ENCODE data around the gene NXPE3. TPM values are rescaled to one million over a fixed set of nuclear protein-coding genes. Genes with fewer than 3 reads are reported as not detected.
"Not testable (repeated sequence)": the region's sequence is repeated elsewhere in the genome, so short reads cannot be mapped to it uniquely, and the experiment has no call there.

The NXPE3 gene
- total RNA-seq, 1 donor from 2014 or later, result 9.4 TPM

- no peak overlapping the region for H3K27ac ChIP-seq
- DNase-seq (ENCODE audit: low spot score), result no peak
- H3K4me1 Mint-ChIP-seq, result no peaks in the 10 kb centered on the region
Measured at GRCh38 chr3:101732240-101732641, 46.8 kb upstream of the NXPE3 start.

GRCh38 chr3:101735833-101736232, 43.2 kb upstream of the NXPE3 start:
- no peak overlapping the region for H3K4me2 ChIP-seq
- H3K27ac Mint-ChIP-seq, result no peak overlapping the region
- no peak overlapping the region for H3K27ac ChIP-seq
- no peak overlapping the region for H3K9ac ChIP-seq
- peaks cover 80% of the 10 kb centered on the region for H3K36me3 Mint-ChIP-seq
- peaks cover 58% of the 10 kb centered on the region for H3K9me3 Mint-ChIP-seq
- no peaks in the 10 kb centered on the region for H3K27me3 ChIP-seq
- no peaks in the 10 kb centered on the region for H3K4me1 ChIP-seq
- H3F3A ChIP-seq (ENCODE audit: low read depth), result no peaks in the 10 kb centered on the region
- H3K4me3 Mint-ChIP-seq, result no peak overlapping the region
- no peaks in the 10 kb centered on the region for H3K4me1 Mint-ChIP-seq
- H3K9me3 ChIP-seq (ENCODE audit: low read depth), result peaks cover 13% of the 10 kb centered on the region
- no peaks in the 10 kb centered on the region for H3K27me3 Mint-ChIP-seq (ENCODE audit: insufficient read depth, low read depth)
- H2AFZ ChIP-seq (replicated peaks), result no peak overlapping the region
- DNase-seq (ENCODE audit: low spot score), result no peak
- H3K79me2 ChIP-seq (ENCODE audit: low read depth), result no peaks in the 10 kb centered on the region
- TF ChIP-seq CTCF (IDR thresholded peaks at IDR 0.05), result no peak
- TF ChIP-seq EZH2phosphoT487 (IDR thresholded peaks at IDR 0.05), result no peak
- no peak for TF ChIP-seq EZH2 (IDR thresholded peaks at IDR 0.05)
- no peak overlapping the region for H3K4me3 ChIP-seq
- H3K36me3 ChIP-seq, result peaks cover 37% of the 10 kb centered on the region
- H4K20me1 ChIP-seq (ENCODE audit: low read depth), result no peaks in the 10 kb centered on the region

More at GRCh38 chr3:101732240-101732641, 46.8 kb upstream of the NXPE3 start:
- H3K27me3 ChIP-seq, result no peaks in the 10 kb centered on the region
- H3K36me3 ChIP-seq, result peaks cover 25% of the 10 kb centered on the region
- no peaks in the 10 kb centered on the region for H3F3A ChIP-seq (ENCODE audit: low read depth)
- H3K4me3 ChIP-seq, result no peak overlapping the region
- no peaks in the 10 kb centered on the region for H4K20me1 ChIP-seq (ENCODE audit: low read depth)
- no peaks in the 10 kb centered on the region for H3K79me2 ChIP-seq (ENCODE audit: low read depth)
- no peak for TF ChIP-seq EZH2phosphoT487 (IDR thresholded peaks at IDR 0.05)
- no peak overlapping the region for H2AFZ ChIP-seq (replicated peaks)
- Mint-ChIP-seq H3K36me3 (peaks cover 70% of the 10 kb centered on the region), H3K27me3 (ENCODE audit: insufficient read depth, low read depth) (no peaks in the 10 kb centered on the region), H3K27ac (no peak overlapping the region), H3K4me3 (no peak overlapping the region), H3K9me3 (peaks cover 28% of the 10 kb centered on the region)
- H3K9ac ChIP-seq, result no peak overlapping the region
- no peaks in the 10 kb centered on the region for H3K9me3 ChIP-seq (ENCODE audit: low read depth)
- H3K4me1 ChIP-seq, result no peaks in the 10 kb centered on the region
- no peak overlapping the region for H3K4me2 ChIP-seq

- H3K36me3 Mint-ChIP-seq, result peaks cover 65% of the 10 kb centered on the region
- H3K4me1 Mint-ChIP-seq; H3K4me2 ChIP-seq; H3K27me3 ChIP-seq; H3K4me1 ChIP-seq; H3K4me3 ChIP-seq; H4K20me1 ChIP-seq (ENCODE audit: low read depth); H3K27ac ChIP-seq; H3K27me3 Mint-ChIP-seq (ENCODE audit: insufficient read depth, low read depth); H3K9ac ChIP-seq; H3K79me2 ChIP-seq (ENCODE audit: low read depth); H3K4me3 Mint-ChIP-seq; H3F3A ChIP-seq (ENCODE audit: low read depth); DNase-seq (ENCODE audit: low spot score); H3K27ac Mint-ChIP-seq; H2AFZ ChIP-seq (replicated peaks): not testable (repeated sequence)
- H3K9me3 Mint-ChIP-seq, result peaks cover 56% of the 10 kb centered on the region
- Histone ChIP-seq H3K36me3 (peaks cover 27% of the 10 kb centered on the region), H3K9me3 (ENCODE audit: low read depth) (peaks cover 16% of the 10 kb centered on the region)
Measured at GRCh38 chr3:101741914-101742313, 37.1 kb upstream of the NXPE3 start.

- Histone ChIP-seq H3K27ac (no peak overlapping the region), H3K36me3 (peaks cover 13% of the 10 kb centered on the region), H4K20me1 (ENCODE audit: low read depth) (no peaks in the 10 kb centered on the region), H3K27me3 (no peaks in the 10 kb centered on the region), H3K79me2 (ENCODE audit: low read depth) (no peaks in the 10 kb centered on the region), H3K4me3 (no peak overlapping the region), H3K9me3 (ENCODE audit: low read depth) (peaks cover 4% of the 10 kb centered on the region), H3K4me1 (no peaks in the 10 kb centered on the region), H3K4me2 (no peak overlapping the region), H2AFZ (replicated peaks) (no peak overlapping the region), H3K9ac (no peak overlapping the region), H3F3A (ENCODE audit: low read depth) (no peaks in the 10 kb centered on the region)
- Mint-ChIP-seq H3K4me1 (no peaks in the 10 kb centered on the region), H3K4me3 (no peak overlapping the region), H3K27me3 (ENCODE audit: insufficient read depth, low read depth) (peaks cover 2% of the 10 kb centered on the region), H3K27ac (no peak overlapping the region), H3K36me3 (peaks cover 48% of the 10 kb centered on the region), H3K9me3 (peaks cover 42% of the 10 kb centered on the region)
- TF ChIP-seq CTCF (IDR thresholded peaks at IDR 0.05), result no peak
- no peak for TF ChIP-seq EZH2 (IDR thresholded peaks at IDR 0.05)
- no peak for TF ChIP-seq EZH2phosphoT487 (IDR thresholded peaks at IDR 0.05)
- DNase-seq (ENCODE audit: low spot score), result no peak
Measured at GRCh38 chr3:101744811-101745210, 34.2 kb upstream of the NXPE3 start.

GRCh38 chr3:101745934-101746333, 33.1 kb upstream of the NXPE3 start:
- H3K27ac ChIP-seq; DNase-seq (ENCODE audit: low spot score); H3K27ac Mint-ChIP-seq; H3K4me2 ChIP-seq; H2AFZ ChIP-seq (replicated peaks); H3F3A ChIP-seq (ENCODE audit: low read depth); H3K27me3 ChIP-seq; H3K4me1 Mint-ChIP-seq; H4K20me1 ChIP-seq (ENCODE audit: low read depth); H3K4me1 ChIP-seq; H3K9ac ChIP-seq; H3K79me2 ChIP-seq (ENCODE audit: low read depth); H3K27me3 Mint-ChIP-seq (ENCODE audit: insufficient read depth, low read depth); H3K9me3 ChIP-seq (ENCODE audit: low read depth); H3K4me3 Mint-ChIP-seq; H3K4me3 ChIP-seq: not testable (repeated sequence)
- Mint-ChIP-seq H3K9me3 (peaks cover 39% of the 10 kb centered on the region), H3K36me3 (peaks cover 47% of the 10 kb centered on the region)
- H3K36me3 ChIP-seq, result peaks cover 13% of the 10 kb centered on the region

- H3F3A ChIP-seq (ENCODE audit: low read depth); H2AFZ ChIP-seq (replicated peaks); H3K27me3 Mint-ChIP-seq (ENCODE audit: insufficient read depth, low read depth); H3K4me1 Mint-ChIP-seq; H3K27ac Mint-ChIP-seq; DNase-seq (ENCODE audit: low spot score); H3K4me3 ChIP-seq; H3K9ac ChIP-seq; H4K20me1 ChIP-seq (ENCODE audit: low read depth); H3K27me3 ChIP-seq; H3K79me2 ChIP-seq (ENCODE audit: low read depth); H3K4me1 ChIP-seq; H3K4me3 Mint-ChIP-seq; H3K9me3 ChIP-seq (ENCODE audit: low read depth); H3K27ac ChIP-seq; H3K4me2 ChIP-seq: not testable (repeated sequence)
- peaks cover 19% of the 10 kb centered on the region for H3K36me3 ChIP-seq
- Mint-ChIP-seq H3K36me3 (peaks cover 53% of the 10 kb centered on the region), H3K9me3 (peaks cover 22% of the 10 kb centered on the region)
Measured at GRCh38 chr3:101753386-101754113, 25.5 kb upstream of the NXPE3 start.

Measured in neural progenitor cell (in vitro differentiated cells).